Sigmoid colon (tissue), 4 donors: Measurements from ENCODE around the gene NDST4.

Experiments used
- EP300 ChIP-seq, 4 donors: sonication (generic); formaldehyde crosslinking; IDR thresholded peaks; one replicate each; pipeline ENCODE4 v1.6.1; 2017; ENCODE audit warnings: antibody characterized with exemption in 4 of 4
- POLR2A ChIP-seq, 2 donors: fragments of 450-650 bp; IDR thresholded peaks; one replicate each; pipeline ENCODE4 v1.6.1; 2016; ENCODE audit warnings: antibody characterized with exemption in 2 of 2, mild to moderate bottlenecking in 2 of 2, moderate library complexity in 2 of 2
- POLR2AphosphoS5 ChIP-seq, 4 donors: sonication (generic); formaldehyde crosslinking; IDR thresholded peaks; one replicate each; pipeline ENCODE4 v1.6.1; 2017; ENCODE audit warnings: antibody characterized with exemption in 4 of 4
- TF ChIP-seq, protein P1 (sequence below), 4 experiments: fragments of 450-650 bp in 3 of 4; fragments of 200-600 bp in 1 of 4; IDR thresholded peaks; one replicate each; pipeline ENCODE4 v1.5.1; 2016 to 2019; ENCODE audit warnings: antibody characterized with exemption in 4 of 4, mild to moderate bottlenecking in 3 of 4, moderate library complexity in 2 of 4

DNA sequence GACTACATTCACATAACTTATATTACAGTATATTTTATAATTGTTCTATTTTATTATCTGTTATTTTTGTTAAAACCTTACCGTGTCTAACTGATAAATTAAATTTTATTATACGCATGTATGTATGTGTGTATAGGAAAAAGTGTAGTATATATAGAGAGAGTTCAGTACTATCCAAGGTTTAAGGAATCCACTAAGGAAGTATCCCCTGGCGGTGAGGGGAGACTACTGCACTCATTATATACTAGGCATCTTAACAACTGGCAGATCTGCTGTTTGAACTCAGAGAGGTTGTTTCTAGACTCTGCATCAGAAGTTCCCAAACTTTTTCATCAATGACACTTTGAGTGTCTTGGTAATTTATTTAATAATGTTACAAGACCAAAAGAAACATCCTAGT, 70.9 kb downstream of the NDST4 start:
- TF ChIP-seq, protein P1, sequence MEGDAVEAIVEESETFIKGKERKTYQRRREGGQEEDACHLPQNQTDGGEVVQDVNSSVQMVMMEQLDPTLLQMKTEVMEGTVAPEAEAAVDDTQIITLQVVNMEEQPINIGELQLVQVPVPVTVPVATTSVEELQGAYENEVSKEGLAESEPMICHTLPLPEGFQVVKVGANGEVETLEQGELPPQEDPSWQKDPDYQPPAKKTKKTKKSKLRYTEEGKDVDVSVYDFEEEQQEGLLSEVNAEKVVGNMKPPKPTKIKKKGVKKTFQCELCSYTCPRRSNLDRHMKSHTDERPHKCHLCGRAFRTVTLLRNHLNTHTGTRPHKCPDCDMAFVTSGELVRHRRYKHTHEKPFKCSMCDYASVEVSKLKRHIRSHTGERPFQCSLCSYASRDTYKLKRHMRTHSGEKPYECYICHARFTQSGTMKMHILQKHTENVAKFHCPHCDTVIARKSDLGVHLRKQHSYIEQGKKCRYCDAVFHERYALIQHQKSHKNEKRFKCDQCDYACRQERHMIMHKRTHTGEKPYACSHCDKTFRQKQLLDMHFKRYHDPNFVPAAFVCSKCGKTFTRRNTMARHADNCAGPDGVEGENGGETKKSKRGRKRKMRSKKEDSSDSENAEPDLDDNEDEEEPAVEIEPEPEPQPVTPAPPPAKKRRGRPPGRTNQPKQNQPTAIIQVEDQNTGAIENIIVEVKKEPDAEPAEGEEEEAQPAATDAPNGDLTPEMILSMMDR (IDR thresholded peaks at IDR 0.05): no peak
- no peak for TF ChIP-seq EP300 (IDR thresholded peaks at IDR 0.05)
- TF ChIP-seq POLR2A (IDR thresholded peaks at IDR 0.05): no peak
- no peak for TF ChIP-seq POLR2AphosphoS5 (IDR thresholded peaks at IDR 0.05)
